Fibroblast of lung (primary cell): ENCODE measurements around the gene PRKCA. TPM values are rescaled to one million over a fixed set of nuclear protein-coding genes. Genes with fewer than 3 reads are reported as not detected.

Source experiments
- DNase-seq, 2 donors: peaks; one replicate each; pipeline versions ENCODE4 v3.0.0 to v3.0.0-alpha.2; 2010; ENCODE audit warnings: low read depth in 2 of 2
- H2AFZ ChIP-seq: 2 replicates; pipeline ENCODE4 v1.5.1; 2012; ENCODE audit warnings: low read length, control low read depth, inconsistent platforms
- H3K27ac ChIP-seq: 2 replicates; pipeline ENCODE4 v1.5.1; 2011; ENCODE audit warnings: low read length, control low read depth; ENCODE audit not compliant: insufficient read depth
- H3K27me3 ChIP-seq: 2 replicates; pipeline ENCODE4 v1.5.1; 2011; ENCODE audit warnings: mild to moderate bottlenecking, low read length; ENCODE audit not compliant: control insufficient read depth, insufficient read depth
- H3K36me3 ChIP-seq: 2 replicates; pipeline ENCODE4 v1.5.1; 2011; ENCODE audit warnings: low read length; ENCODE audit not compliant: control insufficient read depth, insufficient read depth
- H3K4me1 ChIP-seq: 2 replicates; pipeline ENCODE4 v1.5.1; 2011; ENCODE audit warnings: low read length; ENCODE audit not compliant: control insufficient read depth, insufficient read depth; ENCODE audit errors: extremely low read depth
- H3K4me2 ChIP-seq: 2 replicates; pipeline ENCODE4 v1.5.1; 2011; ENCODE audit warnings: low read length, control low read depth; ENCODE audit not compliant: insufficient read depth; ENCODE audit errors: extremely low read depth
- H3K4me3 ChIP-seq, 4 experiments: fragments of 200-600 bp in 1 of 4; sonication (generic) in 1 of 4; replicated peaks in 1 of 4; 2 replicates each; pipeline ENCODE4 v1.5.1; 2011 to 2016; ENCODE audit warnings: low read length in 4 of 4, low read depth in 3 of 4, mild to moderate bottlenecking in 3 of 4, control low read depth in 2 of 4, inconsistent platforms in 1 of 4, mixed read lengths in 1 of 4; ENCODE audit not compliant: insufficient read depth in 1 of 4; ENCODE audit errors: control extremely low read depth in 1 of 4
- H3K79me2 ChIP-seq: 2 replicates; pipeline ENCODE4 v1.5.1; 2012; ENCODE audit warnings: mild to moderate bottlenecking, low read length, inconsistent platforms; ENCODE audit not compliant: control insufficient read depth, insufficient read depth
- H3K9ac ChIP-seq: 2 replicates; pipeline ENCODE4 v1.5.1; 2011; ENCODE audit warnings: mild to moderate bottlenecking, low read length, control low read depth; ENCODE audit not compliant: insufficient read depth
- H3K9me3 ChIP-seq: 2 replicates; pipeline ENCODE4 v1.5.1; 2012; ENCODE audit warnings: low read depth, low read length; ENCODE audit not compliant: control insufficient read depth, insufficient read depth
- H4K20me1 ChIP-seq: 2 replicates; pipeline ENCODE4 v1.5.1; 2011; ENCODE audit warnings: low read length; ENCODE audit not compliant: control insufficient read depth, insufficient read depth; ENCODE audit errors: extremely low read depth
- CTCF ChIP-seq, 2 donors: IDR thresholded peaks in 1 of 2; conservative IDR thresholded peaks in 1 of 2; 1 replicate in 1 of 2; 2 replicates in 1 of 2; pipeline ENCODE4 v1.5.1; 2011 to 2012; ENCODE audit warnings: low read length in 2 of 2, control low read depth in 1 of 2, inconsistent platforms in 1 of 2, low read depth in 1 of 2, mild to moderate bottlenecking in 1 of 2
- EZH2 ChIP-seq: IDR thresholded peaks from 2 replicates; pipeline ENCODE4 v1.5.1; 2012; ENCODE audit warnings: low read length, control low read depth, mild to moderate bottlenecking; ENCODE audit errors: missing control alignments
- polyA plus RNA-seq, 2 donors: library from polyadenylated mRNA; depleted of rRNA in 1 of 2; stranded (reverse) in 1 of 2; unstranded in 1 of 2; fragments of >200 nt; gene quantifications; 2 replicates each; pipeline ENCODE4 v1.2.1, GENCODE V29; 2011 to 2012; ENCODE audit warnings: missing spikeins in 1 of 2
- total RNA-seq: library from RNA; depleted of rRNA; stranded (reverse); fragments of >200 nt; gene quantifications from 2 replicates; pipeline ENCODE4 v1.2.1, GENCODE V29; 2014

PRKCA gene
- total and polyA plus RNA-seq, 2 donors (not counting 1 experiment from before 2014, with no cell fraction given): 34.0 to 74.2 TPM

- TF ChIP-seq CTCF (conservative IDR thresholded peaks at IDR 0.05 in 1 of 2, IDR thresholded peaks at IDR 0.05 in 1 of 2; ENCODE audit: low read depth in 1 of 2, low read length in 2 of 2) (no peak), EZH2 (no peak)
- Histone ChIP-seq H3K27me3 (no peaks in the 10 kb centered on the region), H2AFZ (no peak overlapping the region), H4K20me1 (no peaks in the 10 kb centered on the region), H3K9ac (no peak overlapping the region), H3K36me3 (peaks cover 1% of the 10 kb centered on the region), H3K4me1 (peaks cover 2% of the 10 kb centered on the region), H3K9me3 (no peaks in the 10 kb centered on the region), H3K4me2 (no peak overlapping the region), H3K4me3 (no peak overlapping the region), H3K79me2 (peaks cover 67% of the 10 kb centered on the region), H3K27ac (no peak overlapping the region)
- DNase-seq: no peak
These were observed 147.1 kb downstream of the PRKCA start for GRCh38 chr17:66449418-66449977.

GRCh38 chr17:66450008-66450851, 147.8 kb downstream of the PRKCA start:
- peaks cover 67% of the 10 kb centered on the region for H3K79me2 ChIP-seq
- no peaks in the 10 kb centered on the region for H4K20me1 ChIP-seq
- H3K4me1 ChIP-seq: peaks cover 2% of the 10 kb centered on the region
- H3K9me3 ChIP-seq: no peaks in the 10 kb centered on the region
- H3K9ac ChIP-seq: no peak overlapping the region
- H3K4me2 ChIP-seq: no peak overlapping the region
- H3K27ac ChIP-seq: no peak overlapping the region
- H3K27me3 ChIP-seq: no peaks in the 10 kb centered on the region
- no peak overlapping the region for H2AFZ ChIP-seq
- H3K36me3 ChIP-seq: peaks cover 1% of the 10 kb centered on the region
- no peak overlapping the region for H3K4me3 ChIP-seq
- TF ChIP-seq CTCF (conservative IDR thresholded peaks at IDR 0.05 in 1 of 2, IDR thresholded peaks at IDR 0.05 in 1 of 2; ENCODE audit: low read depth in 1 of 2, low read length in 2 of 2) (no peak), EZH2 (no peak)
- no peak for DNase-seq

- Histone ChIP-seq H3K4me1 (peaks cover 2% of the 10 kb centered on the region), H3K36me3 (peaks cover 1% of the 10 kb centered on the region), H3K9me3 (no peaks in the 10 kb centered on the region), H3K9ac (no peak overlapping the region), H3K79me2 (peaks cover 67% of the 10 kb centered on the region), H4K20me1 (no peaks in the 10 kb centered on the region), H3K27me3 (no peaks in the 10 kb centered on the region), H3K4me3 (no peak overlapping the region), H2AFZ (no peak overlapping the region), H3K27ac (no peak overlapping the region), H3K4me2 (no peak overlapping the region)
- TF ChIP-seq CTCF (conservative IDR thresholded peaks at IDR 0.05 in 1 of 2, IDR thresholded peaks at IDR 0.05 in 1 of 2; ENCODE audit: low read depth in 1 of 2, low read length in 2 of 2): no peak
- TF ChIP-seq EZH2: no peak
- no peak for DNase-seq
These were observed 148.4 kb downstream of the PRKCA start for GRCh38 chr17:66450852-66451158.
